Measurements from ENCODE around the gene ALOX5.
A peak's percentile ranks its signal among the peaks of the same experiment; 100 is the strongest.
"Not testable (repeated sequence)": the region's sequence is repeated elsewhere in the genome, so short reads cannot be mapped to it uniquely, and the experiment has no call there.

ALOX5 gene

GRCh38 chr10:45374350-45375052 is 485 bp downstream of the ALOX5 start:
- peak; percentile 77 for DNase-seq

GRCh38 chr10:45375101-45375500 is 1.1 kb downstream of the ALOX5 start:
- no peak for DNase-seq

GRCh38 chr10:45375716-45376231 is 1.8 kb downstream of the ALOX5 start:
- DNase-seq: no peak

- DNase-seq: no peak
Observed at GRCh38 chr10:45376371-45376801, 2.4 kb downstream of the ALOX5 start.

GRCh38 chr10:45377321-45377720 is 3.3 kb downstream of the ALOX5 start:
- no peak for DNase-seq

- no peak for DNase-seq
Observed at GRCh38 chr10:45377858-45378257, 3.8 kb downstream of the ALOX5 start.

- DNase-seq: no peak
Observed at GRCh38 chr10:45378914-45379726, 5.1 kb downstream of the ALOX5 start.

GRCh38 chr10:45379891-45380540 is 6.0 kb downstream of the ALOX5 start:
- no peak for DNase-seq

- DNase-seq: no peak
Observed at GRCh38 chr10:45380903-45381620, 7.0 kb downstream of the ALOX5 start.

- no peak for DNase-seq
Observed at GRCh38 chr10:45382591-45382990, 8.6 kb downstream of the ALOX5 start.

GRCh38 chr10:45383682-45384330 is 9.8 kb downstream of the ALOX5 start:
- DNase-seq: no peak

- no peak for DNase-seq
Observed at GRCh38 chr10:45386657-45387056, 12.6 kb downstream of the ALOX5 start.

- no peak for DNase-seq
Observed at GRCh38 chr10:45387096-45387893, 13.3 kb downstream of the ALOX5 start.

GRCh38 chr10:45389671-45390070 is 15.7 kb downstream of the ALOX5 start:
- DNase-seq: not testable (repeated sequence)

- DNase-seq: not testable (repeated sequence)
Observed at GRCh38 chr10:45391636-45392035, 17.6 kb downstream of the ALOX5 start.

GRCh38 chr10:45395554-45395953 is 21.5 kb downstream of the ALOX5 start:
- DNase-seq: no peak

- no peak for DNase-seq
Observed at GRCh38 chr10:45398595-45398994, 24.6 kb downstream of the ALOX5 start.

- DNase-seq: no peak
Observed at GRCh38 chr10:45399113-45399512, 25.1 kb downstream of the ALOX5 start.

GRCh38 chr10:45403151-45403550 is 29.1 kb downstream of the ALOX5 start:
- no peak for DNase-seq

GRCh38 chr10:45404087-45404769 is 30.2 kb downstream of the ALOX5 start:
- no peak for DNase-seq

- DNase-seq: peak; percentile 11
Observed at GRCh38 chr10:45404770-45405120, 30.7 kb downstream of the ALOX5 start.

Data from DMS53 (cell line).